ENCODE results near the gene MAP2.

Gene MAP2

GRCh38 chr2:209688385-209688784 lies 264.5 kb downstream of the MAP2 start:
- in situ Hi-C loops (cut with MboI; ENCODE audit: low sequenced_read_pairs) = no loop called here

GRCh38 chr2:209690029-209690754 lies 266.3 kb downstream of the MAP2 start:
- in situ Hi-C loops (cut with MboI; ENCODE audit: low sequenced_read_pairs) = no loop called here

GRCh38 chr2:209694748-209695147 lies 270.9 kb downstream of the MAP2 start:
- in situ Hi-C loops (cut with MboI; ENCODE audit: low sequenced_read_pairs) = no loop called here

- in situ Hi-C loops (cut with MboI; ENCODE audit: low sequenced_read_pairs) = no loop called here
Observed at GRCh38 chr2:209696836-209697711, 273.2 kb downstream of the MAP2 start.

- in situ Hi-C loops (cut with MboI; ENCODE audit: low sequenced_read_pairs) = no loop called here
Observed at GRCh38 chr2:209702775-209703174, 278.9 kb downstream of the MAP2 start.

GRCh38 chr2:209713219-209713618 lies 289.4 kb downstream of the MAP2 start:
- in situ Hi-C loops (cut with MboI; ENCODE audit: low sequenced_read_pairs) = no loop called here

- in situ Hi-C loops (cut with MboI; ENCODE audit: low sequenced_read_pairs) = no loop called here
Observed at GRCh38 chr2:209719034-209719433, 295.2 kb downstream of the MAP2 start.

- in situ Hi-C loops (cut with MboI; ENCODE audit: low sequenced_read_pairs) = no loop called here
Observed at GRCh38 chr2:209721497-209721896, 297.6 kb downstream of the MAP2 start.

- in situ Hi-C loops (cut with MboI; ENCODE audit: low sequenced_read_pairs) = no loop called here
Observed at GRCh38 chr2:209726311-209726710, 302.5 kb downstream of the MAP2 start.

GRCh38 chr2:209727077-209727476 lies 303.2 kb downstream of the MAP2 start:
- in situ Hi-C loops (cut with MboI; ENCODE audit: low sequenced_read_pairs) = no loop called here

- in situ Hi-C loops (cut with MboI; ENCODE audit: low sequenced_read_pairs) = no loop called here
Observed at GRCh38 chr2:209734805-209735204, 311.0 kb downstream of the MAP2 start.

- in situ Hi-C loops (cut with MboI; ENCODE audit: low sequenced_read_pairs) = no loop called here
Observed at GRCh38 chr2:209741953-209742352, 318.1 kb downstream of the MAP2 start.

GRCh38 chr2:209753020-209753419 lies 329.2 kb downstream of the MAP2 start:
- in situ Hi-C loops (cut with MboI; ENCODE audit: low sequenced_read_pairs) = no loop called here

GRCh38 chr2:209757163-209757562 lies 333.3 kb downstream of the MAP2 start:
- in situ Hi-C loops (cut with MboI; ENCODE audit: low sequenced_read_pairs) = no loop called here

- in situ Hi-C loops (cut with MboI; ENCODE audit: low sequenced_read_pairs) = no loop called here
Observed at GRCh38 chr2:209761566-209761965, 337.7 kb downstream of the MAP2 start.

GRCh38 chr2:209762563-209762962 lies 338.7 kb downstream of the MAP2 start:
- in situ Hi-C loops (cut with MboI; ENCODE audit: low sequenced_read_pairs) = no loop called here

GRCh38 chr2:209763106-209763505 lies 339.3 kb downstream of the MAP2 start:
- in situ Hi-C loops (cut with MboI; ENCODE audit: low sequenced_read_pairs) = no loop called here

GRCh38 chr2:209766613-209767012 lies 342.8 kb downstream of the MAP2 start:
- in situ Hi-C loops (cut with MboI; ENCODE audit: low sequenced_read_pairs) = no loop called here

- in situ Hi-C loops (cut with MboI; ENCODE audit: low sequenced_read_pairs) = no loop called here
Observed at GRCh38 chr2:209767316-209767715, 343.5 kb downstream of the MAP2 start.

- in situ Hi-C loops (cut with MboI; ENCODE audit: low sequenced_read_pairs) = no loop called here
Observed at GRCh38 chr2:209768557-209768956, 344.7 kb downstream of the MAP2 start.

- in situ Hi-C loops (cut with MboI; ENCODE audit: low sequenced_read_pairs) = no loop called here
Observed at GRCh38 chr2:209771474-209772289, 347.8 kb downstream of the MAP2 start, which contains the start of gene UNC80. TSS of gene UNC80 (plus strand) at chr2:209771832. CDS start at chr2:209772073, 241 bp downstream.
